Kidney capillary endothelial cell (primary cell): ENCODE data around the gene RIMBP2.

Experiments used
- DNase-seq: peaks from one replicate; pipeline ENCODE4 v3.0.0-alpha.2; 2018; ENCODE audit warnings: low spot score

The RIMBP2 gene

GRCh38 chr12:130628304-130628703, 87.8 kb downstream of the RIMBP2 start:
- no peak for DNase-seq

GRCh38 chr12:130627175-130627574, 88.9 kb downstream of the RIMBP2 start:
- DNase-seq: no peak

GRCh38 chr12:130626601-130627000, 89.5 kb downstream of the RIMBP2 start:
- no peak for DNase-seq

- no peak for DNase-seq
Observed at GRCh38 chr12:130625201-130625600, 90.9 kb downstream of the RIMBP2 start.

DNA sequence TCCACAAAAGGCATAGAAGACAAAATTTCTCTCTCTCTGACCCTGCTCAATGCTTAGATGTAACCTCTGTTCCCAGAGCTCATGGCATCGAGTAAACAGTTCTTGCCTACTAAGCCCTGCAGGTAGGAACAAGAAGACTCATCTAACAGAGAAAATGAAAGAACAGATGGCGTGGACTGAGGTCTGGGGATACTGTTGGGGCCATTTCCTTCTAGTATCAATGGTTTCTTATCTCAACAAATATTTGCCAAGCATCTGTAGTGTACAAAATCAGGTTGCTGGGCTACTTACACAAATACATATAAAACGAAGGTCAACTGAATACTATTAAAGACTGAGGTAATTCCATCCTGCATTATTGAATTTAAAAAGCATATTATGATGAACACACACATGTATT, 93.3 kb downstream of the RIMBP2 start:
- no peak for DNase-seq

DNA sequence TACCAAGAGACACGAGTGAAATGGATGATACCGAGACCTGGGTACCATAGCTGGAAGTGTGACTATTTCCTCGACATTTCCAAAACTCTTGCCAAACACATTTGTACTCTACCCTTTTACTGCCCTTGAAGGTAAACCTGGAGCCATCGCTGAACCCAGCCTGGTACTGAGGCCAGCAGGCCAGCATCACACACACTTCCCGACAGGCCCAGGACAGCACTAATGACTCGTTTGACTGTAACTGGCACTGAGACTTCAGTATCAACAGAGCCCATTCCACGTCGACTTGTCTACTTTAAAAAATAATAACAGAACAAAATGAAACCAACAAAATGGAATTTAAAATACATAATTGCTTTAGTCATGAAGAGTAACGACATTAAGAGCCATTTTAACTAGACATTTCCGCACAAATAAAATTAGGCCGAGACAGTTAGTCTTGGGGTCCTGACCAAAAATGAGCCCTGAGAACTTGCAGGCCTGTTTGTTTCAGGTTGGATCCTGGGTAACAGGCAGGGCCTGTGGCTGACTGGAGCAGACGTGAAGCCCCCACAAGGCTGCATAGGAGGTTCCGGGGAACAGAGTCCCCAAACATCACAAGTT, 94.3 kb downstream of the RIMBP2 start:
- DNase-seq: no peak

- DNase-seq: no peak
Observed at GRCh38 chr12:130620756-130621155, 95.3 kb downstream of the RIMBP2 start.

GRCh38 chr12:130620281-130620680, 95.8 kb downstream of the RIMBP2 start:
- no peak for DNase-seq

DNA sequence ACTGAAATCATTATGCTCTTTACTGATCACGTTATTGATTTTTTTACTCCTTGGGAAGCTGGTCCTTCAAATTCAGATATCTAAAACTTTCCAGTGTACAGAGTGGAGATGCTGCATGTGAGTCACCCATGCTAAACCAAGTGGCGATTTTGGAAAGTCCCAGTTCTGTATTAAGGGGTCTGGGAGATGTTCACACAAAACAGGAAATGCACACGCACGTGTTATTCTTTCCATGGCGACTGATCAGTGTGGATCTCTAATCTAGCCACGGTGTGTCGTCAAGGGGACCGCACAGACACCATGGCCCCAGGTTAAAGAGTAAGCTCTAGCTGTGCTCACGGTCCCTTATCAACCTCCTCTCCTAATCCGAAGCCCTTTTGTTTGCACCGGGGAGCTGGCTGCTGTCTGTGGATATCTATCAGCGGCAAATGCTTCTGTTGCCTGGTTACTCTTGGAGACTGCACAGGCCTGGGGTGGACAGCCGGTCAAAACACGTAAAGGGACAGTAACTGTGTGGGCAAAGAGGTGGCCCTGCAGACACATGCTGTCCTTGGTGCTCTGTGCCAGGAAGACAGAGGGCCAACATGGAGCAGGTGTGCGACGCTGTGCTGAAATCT, 96.6 kb downstream of the RIMBP2 start:
- no peak for DNase-seq

GRCh38 chr12:130617219-130617618, 98.9 kb downstream of the RIMBP2 start:
- DNase-seq: no peak

DNA sequence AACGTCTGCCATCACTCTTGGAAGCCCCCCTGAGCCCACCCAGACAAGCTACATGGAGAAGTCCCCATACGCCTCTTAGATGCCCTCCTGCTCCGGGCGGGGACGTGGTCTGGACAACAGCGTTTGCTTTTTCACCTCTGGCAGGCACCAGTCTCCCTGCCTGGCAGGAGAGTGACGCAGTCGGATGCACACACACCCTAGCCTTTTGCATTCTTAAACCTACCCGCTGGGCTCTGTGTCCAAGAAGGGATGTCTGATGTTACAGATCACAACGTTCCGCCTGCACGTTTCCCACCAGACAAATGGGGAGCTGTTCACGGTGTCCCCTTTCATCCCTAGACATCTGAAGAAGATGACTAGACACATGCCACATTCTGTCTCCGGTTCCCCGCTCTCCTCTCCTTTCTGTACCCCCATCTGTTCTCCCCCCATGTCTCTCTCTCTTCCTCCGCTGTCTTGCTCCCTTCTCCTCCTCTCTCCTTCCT, 100.2 kb downstream of the RIMBP2 start:
- no peak for DNase-seq

DNA sequence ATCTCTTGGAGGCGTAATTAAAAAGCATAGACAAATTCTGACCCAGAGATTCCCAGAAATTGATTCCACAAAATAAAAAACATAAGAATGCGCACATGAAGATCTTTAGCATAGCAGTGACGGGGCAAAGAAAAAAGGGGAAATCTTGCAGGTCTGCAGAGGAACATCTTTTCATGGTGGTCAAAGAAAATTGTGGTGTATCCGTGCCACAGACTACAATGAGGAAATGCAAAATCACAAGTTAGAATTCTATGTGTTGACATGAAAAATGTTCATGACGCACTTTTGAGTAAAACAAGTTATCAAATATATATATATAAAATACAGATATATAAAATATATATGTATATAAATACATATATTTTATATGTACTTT, 101.6 kb downstream of the RIMBP2 start:
- DNase-seq: no peak

DNA sequence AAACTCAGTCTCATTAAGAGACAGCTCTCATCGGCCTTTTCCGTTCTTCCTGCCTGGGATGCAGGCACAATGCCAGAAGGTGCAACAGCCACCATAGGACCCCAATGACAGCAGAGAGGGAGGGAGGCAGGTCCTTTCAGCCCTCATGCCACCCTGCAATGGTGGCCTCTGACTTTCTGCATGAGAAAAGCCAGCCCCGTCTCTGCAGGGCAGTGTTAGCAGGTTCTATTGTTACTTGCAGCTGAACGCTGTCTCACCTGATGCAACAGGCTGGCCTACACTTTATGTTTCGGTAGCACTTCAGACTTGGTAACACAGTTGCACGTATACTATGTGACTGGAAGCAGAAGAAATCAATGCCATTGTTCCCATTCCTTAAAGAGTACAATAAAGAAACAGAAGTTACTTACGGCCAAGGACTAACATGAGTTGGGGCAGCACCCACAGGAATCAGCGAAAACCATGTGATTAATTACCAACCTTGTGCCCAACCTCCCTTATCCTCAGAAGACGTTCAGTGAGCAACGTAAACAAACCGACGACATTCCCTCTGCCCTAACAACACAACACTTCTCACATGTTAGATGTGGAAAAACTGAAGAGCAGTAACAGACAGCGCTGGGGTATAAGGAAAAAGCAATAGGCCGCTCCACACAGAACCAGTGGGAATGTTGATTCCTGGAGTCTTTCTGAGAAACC, 102.1 kb downstream of the RIMBP2 start:
- no peak for DNase-seq

GRCh38 chr12:130613131-130613530, 103.0 kb downstream of the RIMBP2 start:
- no peak for DNase-seq

DNA sequence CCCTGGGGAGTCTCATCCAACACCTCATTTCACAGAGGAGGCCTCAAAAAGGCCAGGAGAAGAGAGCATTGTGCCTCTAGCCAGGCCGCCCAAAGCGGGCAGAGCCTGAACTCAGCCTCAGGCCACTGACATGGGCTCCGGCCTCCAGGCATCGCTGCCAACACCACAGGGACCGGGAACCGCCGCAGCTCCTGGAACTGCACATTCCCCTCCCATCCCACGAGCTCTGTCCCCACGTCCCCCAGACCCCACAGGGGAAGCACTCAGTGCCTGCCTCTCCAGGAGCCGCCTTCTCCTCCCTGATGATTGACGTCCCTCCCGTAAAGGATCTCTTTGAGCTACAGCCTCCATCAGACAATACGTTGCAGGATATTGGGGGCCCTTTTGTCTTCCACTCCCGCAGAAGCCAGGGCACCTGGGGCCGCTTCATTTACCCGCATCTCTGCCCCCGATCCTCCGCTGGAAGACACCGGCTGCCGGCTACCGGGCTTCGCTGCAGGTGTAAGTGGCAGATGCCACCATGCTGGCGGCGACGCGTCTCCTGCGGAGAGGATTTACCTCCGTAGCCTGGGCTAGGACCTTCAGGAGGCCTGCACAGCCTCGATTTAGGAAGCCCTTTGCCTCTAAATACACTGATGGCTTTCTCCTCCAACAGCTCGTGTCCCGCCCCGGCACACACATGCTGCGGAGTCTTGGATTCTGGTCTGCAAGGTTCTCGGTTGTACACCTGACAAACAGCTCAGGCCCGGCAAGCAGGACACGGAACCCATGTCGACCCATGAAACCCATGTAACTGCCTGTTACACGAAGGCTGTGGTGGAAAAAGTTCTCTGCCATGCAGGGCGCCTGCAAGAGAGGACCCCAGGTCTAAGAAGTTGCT, 104.8 kb downstream of the RIMBP2 start:
- no peak for DNase-seq

DNA sequence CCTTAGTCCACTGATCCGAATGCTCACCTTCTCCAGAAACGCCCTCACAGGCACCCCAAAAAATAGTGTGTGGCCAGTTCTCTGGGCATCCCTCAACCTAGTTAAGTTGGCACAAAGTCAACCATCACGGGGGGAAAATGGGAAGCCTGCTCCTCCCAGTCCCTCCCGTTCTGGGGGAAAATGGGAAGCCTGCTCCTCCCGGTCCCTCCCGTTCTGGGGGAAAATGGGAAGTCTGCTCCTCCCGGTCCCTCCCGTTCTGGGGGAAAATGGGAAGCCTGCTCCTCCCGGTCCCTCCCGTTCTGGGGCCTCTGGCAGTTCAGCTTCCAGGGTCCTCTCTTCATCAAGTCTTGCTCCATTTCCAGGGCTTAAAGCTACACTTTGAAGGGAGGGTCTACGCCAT, 106.1 kb downstream of the RIMBP2 start:
- no peak for DNase-seq

DNA sequence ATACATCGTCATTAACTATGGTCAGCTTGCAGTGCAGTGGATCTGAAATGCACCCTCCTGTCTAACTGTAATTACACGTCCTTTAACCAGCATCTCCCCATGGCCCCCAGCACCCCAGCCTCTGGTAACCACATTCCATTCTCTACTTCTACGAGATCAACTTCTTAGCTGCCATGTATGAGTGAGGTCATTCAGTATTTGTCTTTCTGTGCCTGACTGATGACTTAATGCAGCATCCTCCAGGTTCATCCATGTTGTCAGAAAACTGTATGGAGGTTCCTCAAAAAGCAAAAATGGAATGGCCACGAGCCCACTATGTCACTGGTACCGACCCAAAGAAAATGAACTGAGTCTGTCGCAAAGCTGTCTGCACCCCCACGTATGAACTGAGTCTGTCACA, 107.3 kb downstream of the RIMBP2 start:
- no peak for DNase-seq

DNA sequence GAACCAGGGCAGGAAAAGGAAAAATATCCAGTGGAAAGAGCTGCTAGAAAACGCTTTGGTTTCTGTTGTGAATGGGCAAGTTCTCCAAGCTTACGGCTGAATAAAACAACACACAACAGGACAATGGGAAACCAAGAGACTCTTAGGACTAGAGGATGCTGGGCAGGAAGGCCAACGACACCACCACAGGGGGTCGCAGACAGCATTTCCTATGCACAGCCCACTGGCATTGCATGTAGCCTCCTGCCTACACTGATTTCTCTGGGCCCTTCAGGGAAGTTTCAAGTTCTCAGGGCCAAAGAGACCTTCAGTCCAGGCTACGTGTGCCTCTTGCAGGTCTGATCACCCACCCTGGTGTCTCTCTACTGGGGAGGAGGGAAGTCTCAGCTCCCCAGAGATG, 108.0 kb downstream of the RIMBP2 start:
- DNase-seq: no peak

GRCh38 chr12:130606231-130606630, 109.9 kb downstream of the RIMBP2 start:
- no peak for DNase-seq

DNA sequence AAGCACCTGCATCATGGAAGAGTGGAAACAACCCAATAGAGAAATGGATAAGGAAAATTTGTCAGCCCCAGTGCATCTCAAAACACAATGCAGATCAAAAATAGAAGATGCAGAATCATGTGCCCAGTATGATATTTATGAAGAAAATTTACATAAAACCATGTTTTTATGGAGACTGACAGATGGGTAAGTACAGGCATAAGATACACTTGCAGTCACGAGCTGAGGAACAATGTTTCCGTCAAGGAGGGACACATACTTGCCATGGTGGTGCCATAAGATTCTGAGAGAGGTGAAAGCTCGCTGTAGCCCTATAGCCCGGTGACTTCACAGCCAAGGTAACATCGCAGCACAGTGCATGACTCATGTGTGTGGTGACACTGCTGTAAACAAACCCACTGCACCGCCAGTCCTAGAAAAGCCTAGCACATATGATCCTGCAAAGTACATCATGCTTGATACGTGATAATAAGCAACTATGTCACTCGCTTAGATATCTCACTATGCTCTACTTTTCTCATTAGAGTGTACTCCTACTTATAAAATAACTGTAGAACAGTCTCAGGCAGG, 112.6 kb downstream of the RIMBP2 start:
- no peak for DNase-seq

- DNase-seq: no peak
Observed at GRCh38 chr12:130602251-130602650, 113.8 kb downstream of the RIMBP2 start.

- DNase-seq: no peak
Observed at GRCh38 chr12:130601327-130601726, 114.8 kb downstream of the RIMBP2 start.
